ENCODE data around the gene APOL4.

- TF ChIP-seq CTCF (conservative IDR thresholded peaks at IDR 0.05; ENCODE audit: low read length) (no peak), EZH2phosphoT487 (IDR thresholded peaks at IDR 0.05; ENCODE audit: borderline replicate concordance, low read depth, low read length) (no peak)
Observed at GRCh38 chr22:36222887-36223450, 21.4 kb upstream of the APOL4 start.

All from OCI-LY7 (cell line).